Measurements from ENCODE around the gene CCSER1. TPM values are rescaled to one million over a fixed set of nuclear protein-coding genes. Genes with fewer than 3 reads are reported as not detected.

The CCSER1 gene
- total RNA-seq, 2 experiments from 2014 or later, result not detected

GRCh38 chr4:90274175-90274574 lies 147.0 kb downstream of the CCSER1 start:
- TF ChIP-seq EZH2phosphoT487 (IDR thresholded peaks at IDR 0.05; ENCODE audit: borderline replicate concordance, low read depth, low read length), result no peak
- TF ChIP-seq, protein P1, sequence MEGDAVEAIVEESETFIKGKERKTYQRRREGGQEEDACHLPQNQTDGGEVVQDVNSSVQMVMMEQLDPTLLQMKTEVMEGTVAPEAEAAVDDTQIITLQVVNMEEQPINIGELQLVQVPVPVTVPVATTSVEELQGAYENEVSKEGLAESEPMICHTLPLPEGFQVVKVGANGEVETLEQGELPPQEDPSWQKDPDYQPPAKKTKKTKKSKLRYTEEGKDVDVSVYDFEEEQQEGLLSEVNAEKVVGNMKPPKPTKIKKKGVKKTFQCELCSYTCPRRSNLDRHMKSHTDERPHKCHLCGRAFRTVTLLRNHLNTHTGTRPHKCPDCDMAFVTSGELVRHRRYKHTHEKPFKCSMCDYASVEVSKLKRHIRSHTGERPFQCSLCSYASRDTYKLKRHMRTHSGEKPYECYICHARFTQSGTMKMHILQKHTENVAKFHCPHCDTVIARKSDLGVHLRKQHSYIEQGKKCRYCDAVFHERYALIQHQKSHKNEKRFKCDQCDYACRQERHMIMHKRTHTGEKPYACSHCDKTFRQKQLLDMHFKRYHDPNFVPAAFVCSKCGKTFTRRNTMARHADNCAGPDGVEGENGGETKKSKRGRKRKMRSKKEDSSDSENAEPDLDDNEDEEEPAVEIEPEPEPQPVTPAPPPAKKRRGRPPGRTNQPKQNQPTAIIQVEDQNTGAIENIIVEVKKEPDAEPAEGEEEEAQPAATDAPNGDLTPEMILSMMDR (conservative IDR thresholded peaks at IDR 0.05; ENCODE audit: low read length), result no peak
- Histone ChIP-seq H3K27ac (ENCODE audit: low read depth, low read length, poor library complexity, severe bottlenecking) (no peak overlapping the region), H3K4me1 (ENCODE audit: insufficient read depth, low read length, poor library complexity, severe bottlenecking) (no peaks in the 10 kb centered on the region), H4K20me1 (ENCODE audit: insufficient read depth, low read length) (no peaks in the 10 kb centered on the region), H3K9me2 (ENCODE audit: insufficient read depth, low read length) (no peaks in the 10 kb centered on the region), H3K4me2 (ENCODE audit: low read length) (no peak overlapping the region), H3K79me2 (ENCODE audit: insufficient read depth, low read depth, low read length) (no peaks in the 10 kb centered on the region), H3K36me3 (ENCODE audit: insufficient read depth, low read length) (no peaks in the 10 kb centered on the region), H3K9me3 (ENCODE audit: low read length) (no peaks in the 10 kb centered on the region), H2AFZ (ENCODE audit: low read length) (no peak overlapping the region), H3K4me3 (ENCODE audit: low read depth, low read length, poor library complexity, severe bottlenecking) (no peak overlapping the region)
- intact Hi-C loops (cut with micrococcal nuclease; ENCODE audit: unreplicated experiment), result no loop called here
- DNase-seq (ENCODE audit: low spot score), result no peak
- no TSS peak for BruUV-seq (replicated peaks)
- POLR2A ChIA-PET, result no interaction called here
- CTCF ChIA-PET (ENCODE audit: unreplicated experiment), result no interaction called here

DNA sequence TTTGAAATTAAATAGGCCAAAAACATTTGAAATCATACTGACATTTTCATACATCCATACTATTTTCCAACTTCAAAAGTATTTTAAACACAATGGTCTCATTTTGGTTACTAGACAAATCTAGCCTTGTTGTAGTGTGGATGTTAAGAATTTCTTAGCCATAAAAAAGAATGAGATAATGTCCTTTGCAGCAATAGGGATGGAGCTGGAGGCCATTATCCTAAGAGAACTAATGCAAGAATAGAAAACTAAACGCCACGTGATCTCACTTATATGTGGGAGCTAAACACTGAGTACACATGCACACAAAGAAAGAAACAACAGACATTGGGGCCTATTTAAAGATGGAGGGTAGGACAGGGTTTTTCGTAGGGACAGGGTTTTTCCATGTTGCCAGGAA lies 153.8 kb downstream of the CCSER1 start:
- ChIA-PET CTCF (ENCODE audit: unreplicated experiment) (no interaction called here), POLR2A (no interaction called here)
- no peak overlapping the region for H3K27ac ChIP-seq (ENCODE audit: low read depth, low read length, poor library complexity, severe bottlenecking)

GRCh38 chr4:90281541-90282355 lies 154.6 kb downstream of the CCSER1 start:
- no peak overlapping the region for H3K27ac ChIP-seq (ENCODE audit: low read depth, low read length, poor library complexity, severe bottlenecking)
- CTCF ChIA-PET (ENCODE audit: unreplicated experiment), result no interaction called here
- TF ChIP-seq, protein P1 (conservative IDR thresholded peaks at IDR 0.05; ENCODE audit: low read length), result no peak
- TF ChIP-seq EZH2phosphoT487 (IDR thresholded peaks at IDR 0.05; ENCODE audit: borderline replicate concordance, low read depth, low read length), result no peak
- no peaks in the 10 kb centered on the region for H4K20me1 ChIP-seq (ENCODE audit: insufficient read depth, low read length)
- no TSS peak for BruUV-seq (replicated peaks)
- POLR2A ChIA-PET, result no interaction called here
- DNase-seq (ENCODE audit: low spot score), result no peak
- H3K4me1 ChIP-seq (ENCODE audit: insufficient read depth, low read length, poor library complexity, severe bottlenecking), result no peaks in the 10 kb centered on the region
- no peak overlapping the region for H3K4me3 ChIP-seq (ENCODE audit: low read depth, low read length, poor library complexity, severe bottlenecking)
- H3K79me2 ChIP-seq (ENCODE audit: insufficient read depth, low read depth, low read length), result no peaks in the 10 kb centered on the region
- no peaks in the 10 kb centered on the region for H3K36me3 ChIP-seq (ENCODE audit: insufficient read depth, low read length)
- no peaks in the 10 kb centered on the region for H3K9me2 ChIP-seq (ENCODE audit: insufficient read depth, low read length)
- intact Hi-C loops (cut with micrococcal nuclease; ENCODE audit: unreplicated experiment), result no loop called here
- no peak overlapping the region for H3K4me2 ChIP-seq (ENCODE audit: low read length)
- no peak overlapping the region for H2AFZ ChIP-seq (ENCODE audit: low read length)
- no peaks in the 10 kb centered on the region for H3K9me3 ChIP-seq (ENCODE audit: low read length)

More for the DNA sequence above, 153.8 kb downstream of the CCSER1 start:
- BruUV-seq (replicated peaks), result no TSS peak
- TF ChIP-seq, protein P1 (conservative IDR thresholded peaks at IDR 0.05; ENCODE audit: low read length), result no peak
- no peak for TF ChIP-seq EZH2phosphoT487 (IDR thresholded peaks at IDR 0.05; ENCODE audit: borderline replicate concordance, low read depth, low read length)
- Histone ChIP-seq H3K79me2 (ENCODE audit: insufficient read depth, low read depth, low read length) (no peaks in the 10 kb centered on the region), H3K4me2 (ENCODE audit: low read length) (no peak overlapping the region), H3K36me3 (ENCODE audit: insufficient read depth, low read length) (no peaks in the 10 kb centered on the region), H4K20me1 (ENCODE audit: insufficient read depth, low read length) (no peaks in the 10 kb centered on the region), H3K9me3 (ENCODE audit: low read length) (no peaks in the 10 kb centered on the region), H3K9me2 (ENCODE audit: insufficient read depth, low read length) (no peaks in the 10 kb centered on the region), H2AFZ (ENCODE audit: low read length) (no peak overlapping the region), H3K4me1 (ENCODE audit: insufficient read depth, low read length, poor library complexity, severe bottlenecking) (no peaks in the 10 kb centered on the region), H3K4me3 (ENCODE audit: low read depth, low read length, poor library complexity, severe bottlenecking) (no peak overlapping the region)
- intact Hi-C loops (cut with micrococcal nuclease; ENCODE audit: unreplicated experiment), result no loop called here
- no peak for DNase-seq (ENCODE audit: low spot score)
